Upper lobe of left lung (tissue), 6 donors: ENCODE data around the gene ASB18. TPM values are rescaled to one million over a fixed set of nuclear protein-coding genes. Genes with fewer than 3 reads are reported as not detected.

Experiments used
- ATAC-seq, 2 donors: fragments of 200-7000 bp; cut with Tn5 transposase; one replicate each; pipeline ENCODE4 v1.9.1; 2022; ENCODE audit warnings: mild to moderate bottlenecking in 2 of 2, moderate library complexity in 2 of 2; ENCODE audit not compliant: low FRiP score in 2 of 2
- DNase-seq, 2 donors: peaks; one replicate each; pipeline ENCODE4 v3.0.0-alpha.2; 2019 to 2020
- H3K27ac ChIP-seq, 4 donors: fragments of 200-600 bp; sonication (generic); one replicate each; pipeline ENCODE4 v1.5.1; 2016 to 2019
- H3K27me3 ChIP-seq, 4 donors: fragments of 200-600 bp; sonication (generic); one replicate each; pipeline ENCODE4 v1.5.1; 2017 to 2019
- H3K36me3 ChIP-seq, 4 donors: fragments of 200-600 bp; sonication (generic); one replicate each; pipeline ENCODE4 v1.5.1; 2016 to 2019
- H3K4me1 ChIP-seq, 4 donors: fragments of 200-600 bp; sonication (generic); one replicate each; pipeline ENCODE4 v1.5.1; 2018 to 2019
- H3K4me3 ChIP-seq, 4 donors: fragments of 200-600 bp; sonication (generic); one replicate each; pipeline ENCODE4 v1.5.1; 2017 to 2019; ENCODE audit warnings: mild to moderate bottlenecking in 2 of 4, moderate library complexity in 1 of 4
- H3K9me3 ChIP-seq, 4 donors: fragments of 200-600 bp; sonication (generic); one replicate each; pipeline ENCODE4 v1.5.1; 2018 to 2019
- CTCF ChIP-seq, 6 experiments: fragments of 450-650 bp in 4 of 6; fragments of 200-600 bp in 2 of 6; sonication (generic) in 2 of 6; IDR thresholded peaks; one replicate each; pipeline ENCODE4 v1.5.1; 2016 to 2019; ENCODE audit warnings: antibody characterized with exemption in 6 of 6
- EP300 ChIP-seq, 4 donors: sonication (generic); formaldehyde crosslinking; IDR thresholded peaks; one replicate each; pipeline ENCODE4 v1.5.1; 2017; ENCODE audit warnings: antibody characterized with exemption in 4 of 4, control low read depth in 2 of 4
- POLR2A ChIP-seq, 4 donors: fragments of 450-650 bp; IDR thresholded peaks; one replicate each; pipeline ENCODE4 v1.5.1; 2016 to 2017; ENCODE audit warnings: antibody characterized with exemption in 4 of 4, mild to moderate bottlenecking in 2 of 4
- POLR2AphosphoS5 ChIP-seq, 2 donors: sonication (generic); formaldehyde crosslinking; IDR thresholded peaks; one replicate each; pipeline ENCODE4 v1.5.1; 2017; ENCODE audit warnings: antibody characterized with exemption in 2 of 2
- WGBS, 2 donors: methylation state at CpG; one replicate each; pipeline ENCODE4 v1.1.5; 2017 to 2018; 5-methylcytosine and 5-hydroxymethylcytosine counted together
- total RNA-seq, 6 donors: library from RNA; depleted of rRNA in 4 of 6; stranded (reverse); fragments of >200 nt in 4 of 6; gene quantifications; one replicate each; pipeline versions ENCODE4 v1.1.0 to v1.2.1, GENCODE V29; 2016 to 2021
- donor health status: DM: no; HTN: no; CAD: no; lungs with moderate emphysema.
- donor health status: DM: no; HTN: yes; CAD: no; lungs with severe emphysema.

The ASB18 gene
- total RNA-seq, 6 donors from 2014 or later = not detected

GRCh38 chr2:236254001-236254400 lies 10.2 kb downstream of the ASB18 start:
- H3K4me3 ChIP-seq = no peak overlapping the region
- no peaks in the 10 kb centered on the region for H3K36me3 ChIP-seq
- H3K4me1 ChIP-seq = no peaks in the 10 kb centered on the region
- no peaks in the 10 kb centered on the region for H3K27me3 ChIP-seq
- no peak overlapping the region for H3K27ac ChIP-seq
- DNase-seq (no peak), ATAC-seq (no peak)
- WGBS, 2 donors = 82 to 85% methylated on average over 3 of the region's 3 CpGs
- no peaks in the 10 kb centered on the region for H3K9me3 ChIP-seq
- TF ChIP-seq EP300 (IDR thresholded peaks at IDR 0.05) = no peak
- TF ChIP-seq CTCF (IDR thresholded peaks at IDR 0.05) = no peak
- no peak for TF ChIP-seq POLR2AphosphoS5 (IDR thresholded peaks at IDR 0.05)
- TF ChIP-seq POLR2A (IDR thresholded peaks at IDR 0.05) = no peak

- DNase-seq = no peak
- Histone ChIP-seq H3K36me3 (no peaks in the 10 kb centered on the region), H3K4me1 (no peaks in the 10 kb centered on the region), H3K4me3 (no peak overlapping the region), H3K9me3 (no peaks in the 10 kb centered on the region), H3K27ac (no peak overlapping the region), H3K27me3 (no peaks in the 10 kb centered on the region)
- ATAC-seq = no peak
- 64 to 94% methylated on average over 2 to 3 of the region's 3 CpGs for WGBS, 2 donors
- TF ChIP-seq CTCF (IDR thresholded peaks at IDR 0.05) (no peak), POLR2AphosphoS5 (IDR thresholded peaks at IDR 0.05) (no peak), POLR2A (IDR thresholded peaks at IDR 0.05) (no peak), EP300 (IDR thresholded peaks at IDR 0.05) (no peak)
These were observed 11.6 kb downstream of the ASB18 start for GRCh38 chr2:236252602-236253001.

- H3K4me3 ChIP-seq = no peak overlapping the region
- no peak overlapping the region for H3K27ac ChIP-seq
- TF ChIP-seq EP300 (IDR thresholded peaks at IDR 0.05) (no peak), POLR2AphosphoS5 (IDR thresholded peaks at IDR 0.05) (no peak), CTCF (IDR thresholded peaks at IDR 0.05) (no peak), POLR2A (IDR thresholded peaks at IDR 0.05) (no peak)
- no peaks in the 10 kb centered on the region for H3K4me1 ChIP-seq
- H3K36me3 ChIP-seq = no peaks in the 10 kb centered on the region
- 46 to 51% methylated on average over 13 of the region's 13 CpGs for WGBS, 2 donors
- ATAC-seq (no peak), DNase-seq (no peak)
- H3K9me3 ChIP-seq = no peaks in the 10 kb centered on the region
- no peaks in the 10 kb centered on the region for H3K27me3 ChIP-seq
These were observed 13.2 kb downstream of the ASB18 start for GRCh38 chr2:236250909-236251579.

GRCh38 chr2:236250286-236250685 lies 13.9 kb downstream of the ASB18 start:
- H3K27ac ChIP-seq = no peak overlapping the region
- H3K4me3 ChIP-seq = no peak overlapping the region
- ATAC-seq (no peak), DNase-seq (no peak)
- H3K36me3 ChIP-seq = no peaks in the 10 kb centered on the region
- no peaks in the 10 kb centered on the region for H3K27me3 ChIP-seq
- no peaks in the 10 kb centered on the region for H3K9me3 ChIP-seq
- TF ChIP-seq CTCF (IDR thresholded peaks at IDR 0.05) (no peak), EP300 (IDR thresholded peaks at IDR 0.05) (no peak), POLR2A (IDR thresholded peaks at IDR 0.05) (no peak), POLR2AphosphoS5 (IDR thresholded peaks at IDR 0.05) (no peak)
- H3K4me1 ChIP-seq = no peaks in the 10 kb centered on the region
- 11 to 25% methylated on average over 3 of the region's 3 CpGs for whole genome bisulfite sequencing, 2 donors

- ATAC-seq (no peak), DNase-seq (no peak)
- Histone ChIP-seq H3K27me3 (no peaks in the 10 kb centered on the region), H3K4me3 (no peak overlapping the region), H3K4me1 (no peaks in the 10 kb centered on the region), H3K27ac (no peak overlapping the region), H3K36me3 (no peaks in the 10 kb centered on the region), H3K9me3 (no peaks in the 10 kb centered on the region)
- WGBS, 2 donors = 76 to 89% methylated on average over 2 of the region's 2 CpGs
- TF ChIP-seq EP300 (IDR thresholded peaks at IDR 0.05) (no peak), POLR2AphosphoS5 (IDR thresholded peaks at IDR 0.05) (no peak), CTCF (IDR thresholded peaks at IDR 0.05) (no peak), POLR2A (IDR thresholded peaks at IDR 0.05) (no peak)
These were observed 15.1 kb downstream of the ASB18 start for GRCh38 chr2:236249066-236249465.
